ENCODE results near the gene TXN. TPM values are rescaled to one million over a fixed set of nuclear protein-coding genes. Genes with fewer than 3 reads are reported as not detected.

TXN gene
- total and polyA plus RNA-seq, 10 of the 15 experiments (the other 5 are each of a cell fraction or from before 2014, with no cell fraction given) = 309 to 2,304 (median 650) TPM

DNA sequence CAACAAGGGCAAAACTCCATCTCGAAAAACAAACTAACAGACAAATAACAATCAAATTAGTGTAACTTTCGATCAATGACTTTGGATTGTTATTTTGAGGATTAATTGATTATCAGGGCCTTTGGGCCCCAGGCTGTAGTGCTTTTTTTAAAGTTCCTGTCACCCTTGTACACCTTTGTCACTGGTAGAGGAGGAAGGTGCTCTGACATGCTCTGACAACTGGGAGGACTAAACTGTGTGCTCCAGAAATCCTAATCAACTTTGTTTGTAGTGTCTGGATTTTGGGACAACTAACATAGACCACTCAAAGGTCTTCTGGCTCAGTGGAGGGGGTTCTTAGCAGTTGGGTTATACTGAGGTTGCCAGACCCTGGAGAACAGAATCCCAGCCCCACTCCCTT, 1.8 kb downstream of the TXN start:
- Histone ChIP-seq H3K27me3 (replicated peaks in 1 of 2; ENCODE audit: control insufficient read depth in 2 of 2, insufficient read depth in 2 of 2, low read length in 1 of 2) (no peaks in the 10 kb centered on the region), H3K9me3 (replicated peaks; ENCODE audit: control insufficient read depth, insufficient read depth, low read length) (no peaks in the 10 kb centered on the region), H3K4me3 (peak overlapping the region; percentile 92), H3K79me2 (ENCODE audit: control insufficient read depth, insufficient read depth, low read length) (peaks cover 79% of the 10 kb centered on the region), H3K4me2 (ENCODE audit: control insufficient read depth, insufficient read depth) (peak overlapping the region; percentile 85), H4K20me1 (ENCODE audit: control insufficient read depth, insufficient read depth) (no peaks in the 10 kb centered on the region), H3K4me1 (ENCODE audit: control insufficient read depth, insufficient read depth, low read length) (peaks cover 24% of the 10 kb centered on the region), H2AFZ (ENCODE audit: control insufficient read depth, low read depth, low read length) (no peak overlapping the region), H3K9ac (ENCODE audit: control insufficient read depth, insufficient read depth, low read length) (peak overlapping the region; percentile 92), H3K36me3 (ENCODE audit: control insufficient read depth in 2 of 2, insufficient read depth in 2 of 2, low read length in 1 of 2) (peaks cover 6 to 9% of the 10 kb centered on the region in 2 experiments), H3K27ac (ENCODE audit: control insufficient read depth, insufficient read depth) (peak overlapping the region; percentile 91)
- no peak for DNase-seq (ENCODE audit: low read depth, low spot score)
- intact Hi-C loops (cut with micrococcal nuclease; ENCODE audit: unreplicated experiment) (loop anchor here (10.0 kb wide), 3 partner anchors 200 to 1380 kb away; partner anchors contain the start of gene DNAJC25), in situ Hi-C loops (cut with MboI) (no loop called here)
- ATAC-seq = no peak
- ChIA-PET POLR2A (interaction anchor here (1.1 kb wide), 1 partner anchor 348 kb away, joined by 3 read pairs; no protein-coding TSS in a partner anchor), SMC1A (ENCODE audit: uncharacterized antibody, unreplicated experiment) (no interaction called here), RAD21 (ENCODE audit: unreplicated experiment) (no interaction called here), CTCF (no interaction called here)
- BruUV-seq (replicated peaks) = TSS peak; percentile 46
- no peak for FAIRE-seq
- 86% methylated on average over 2 of the region's 2 CpGs for WGBS (ENCODE audit: insufficient coverage, insufficient replicate concordance, low lambda C conversion rate, missing lambda C conversion rate)
- TF ChIP-seq BHLHE40 (IDR thresholded peaks at IDR 0.05; ENCODE audit: borderline replicate concordance in 1 of 2, low read depth in 2 of 2, low read length in 1 of 2) (no peak), LARP7 (IDR thresholded peaks at IDR 0.05) (no peak), MEF2B (IDR thresholded peaks at IDR 0.05; ENCODE audit: partially characterized antibody, poor library complexity, severe bottlenecking) (no peak), ZNF207 (IDR thresholded peaks at IDR 0.05; ENCODE audit: borderline replicate concordance) (no peak), FOXM1 (IDR thresholded peaks at IDR 0.05; ENCODE audit: low read depth, low read length) (no peak), SMC3 (IDR thresholded peaks at IDR 0.05; ENCODE audit: borderline replicate concordance, low read length) (no peak), TBL1XR1 (IDR thresholded peaks at IDR 0.05; ENCODE audit: low read depth, low read length) (no peak), EP300 (IDR thresholded peaks at IDR 0.05; ENCODE audit: borderline replicate concordance in 1 of 2, control insufficient read depth in 1 of 2, low read depth in 2 of 2, low read length in 2 of 2) (no peak), KLF5 (IDR thresholded peaks at IDR 0.05; ENCODE audit: partially characterized antibody) (no peak), SIN3A (IDR thresholded peaks at IDR 0.05; ENCODE audit: low read depth, low read length) (no peak), SMARCA5 (IDR thresholded peaks at IDR 0.05) (no peak), CHD4 (IDR thresholded peaks at IDR 0.05) (no peak), HDAC2 (IDR thresholded peaks at IDR 0.05) (no peak), CREM (IDR thresholded peaks at IDR 0.05; ENCODE audit: low read depth) (no peak)
- TF ChIP-seq, protein P1, sequence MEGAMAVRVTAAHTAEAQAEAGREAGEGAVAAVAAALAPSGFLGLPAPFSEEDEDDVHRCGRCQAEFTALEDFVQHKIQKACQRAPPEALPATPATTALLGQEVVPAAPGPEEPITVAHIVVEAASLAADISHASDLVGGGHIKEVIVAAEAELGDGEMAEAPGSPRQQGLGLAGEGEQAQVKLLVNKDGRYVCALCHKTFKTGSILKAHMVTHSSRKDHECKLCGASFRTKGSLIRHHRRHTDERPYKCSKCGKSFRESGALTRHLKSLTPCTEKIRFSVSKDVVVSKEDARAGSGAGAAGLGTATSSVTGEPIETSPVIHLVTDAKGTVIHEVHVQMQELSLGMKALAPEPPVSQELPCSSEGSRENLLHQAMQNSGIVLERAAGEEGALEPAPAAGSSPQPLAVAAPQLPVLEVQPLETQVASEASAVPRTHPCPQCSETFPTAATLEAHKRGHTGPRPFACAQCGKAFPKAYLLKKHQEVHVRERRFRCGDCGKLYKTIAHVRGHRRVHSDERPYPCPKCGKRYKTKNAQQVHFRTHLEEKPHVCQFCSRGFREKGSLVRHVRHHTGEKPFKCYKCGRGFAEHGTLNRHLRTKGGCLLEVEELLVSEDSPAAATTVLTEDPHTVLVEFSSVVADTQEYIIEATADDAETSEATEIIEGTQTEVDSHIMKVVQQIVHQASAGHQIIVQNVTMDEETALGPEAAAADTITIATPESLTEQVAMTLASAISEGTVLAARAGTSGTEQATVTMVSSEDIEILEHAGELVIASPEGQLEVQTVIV (IDR thresholded peaks at IDR 0.05; ENCODE audit: borderline replicate concordance, partially characterized antibody) = no peak
- TF ChIP-seq, protein P2, sequence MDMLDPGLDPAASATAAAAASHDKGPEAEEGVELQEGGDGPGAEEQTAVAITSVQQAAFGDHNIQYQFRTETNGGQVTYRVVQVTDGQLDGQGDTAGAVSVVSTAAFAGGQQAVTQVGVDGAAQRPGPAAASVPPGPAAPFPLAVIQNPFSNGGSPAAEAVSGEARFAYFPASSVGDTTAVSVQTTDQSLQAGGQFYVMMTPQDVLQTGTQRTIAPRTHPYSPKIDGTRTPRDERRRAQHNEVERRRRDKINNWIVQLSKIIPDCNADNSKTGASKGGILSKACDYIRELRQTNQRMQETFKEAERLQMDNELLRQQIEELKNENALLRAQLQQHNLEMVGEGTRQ (IDR thresholded peaks at IDR 0.05; ENCODE audit: borderline replicate concordance, low read depth, low read length) = no peak
- TF ChIP-seq, protein P3, sequence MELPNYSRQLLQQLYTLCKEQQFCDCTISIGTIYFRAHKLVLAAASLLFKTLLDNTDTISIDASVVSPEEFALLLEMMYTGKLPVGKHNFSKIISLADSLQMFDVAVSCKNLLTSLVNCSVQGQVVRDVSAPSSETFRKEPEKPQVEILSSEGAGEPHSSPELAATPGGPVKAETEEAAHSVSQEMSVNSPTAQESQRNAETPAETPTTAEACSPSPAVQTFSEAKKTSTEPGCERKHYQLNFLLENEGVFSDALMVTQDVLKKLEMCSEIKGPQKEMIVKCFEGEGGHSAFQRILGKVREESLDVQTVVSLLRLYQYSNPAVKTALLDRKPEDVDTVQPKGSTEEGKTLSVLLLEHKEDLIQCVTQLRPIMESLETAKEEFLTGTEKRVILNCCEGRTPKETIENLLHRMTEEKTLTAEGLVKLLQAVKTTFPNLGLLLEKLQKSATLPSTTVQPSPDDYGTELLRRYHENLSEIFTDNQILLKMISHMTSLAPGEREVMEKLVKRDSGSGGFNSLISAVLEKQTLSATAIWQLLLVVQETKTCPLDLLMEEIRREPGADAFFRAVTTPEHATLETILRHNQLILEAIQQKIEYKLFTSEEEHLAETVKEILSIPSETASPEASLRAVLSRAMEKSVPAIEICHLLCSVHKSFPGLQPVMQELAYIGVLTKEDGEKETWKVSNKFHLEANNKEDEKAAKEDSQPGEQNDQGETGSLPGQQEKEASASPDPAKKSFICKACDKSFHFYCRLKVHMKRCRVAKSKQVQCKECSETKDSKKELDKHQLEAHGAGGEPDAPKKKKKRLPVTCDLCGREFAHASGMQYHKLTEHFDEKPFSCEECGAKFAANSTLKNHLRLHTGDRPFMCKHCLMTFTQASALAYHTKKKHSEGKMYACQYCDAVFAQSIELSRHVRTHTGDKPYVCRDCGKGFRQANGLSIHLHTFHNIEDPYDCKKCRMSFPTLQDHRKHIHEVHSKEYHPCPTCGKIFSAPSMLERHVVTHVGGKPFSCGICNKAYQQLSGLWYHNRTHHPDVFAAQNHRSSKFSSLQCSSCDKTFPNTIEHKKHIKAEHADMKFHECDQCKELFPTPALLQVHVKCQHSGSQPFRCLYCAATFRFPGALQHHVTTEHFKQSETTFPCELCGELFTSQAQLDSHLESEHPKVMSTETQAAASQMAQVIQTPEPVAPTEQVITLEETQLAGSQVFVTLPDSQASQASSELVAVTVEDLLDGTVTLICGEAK (IDR thresholded peaks at IDR 0.05; ENCODE audit: borderline replicate concordance) = no peak
